ENCODE data around the gene SELENOH.
"Not testable (repeated sequence)": the region's sequence is repeated elsewhere in the genome, so short reads cannot be mapped to it uniquely, and the experiment has no call there.

The SELENOH gene

DNA sequence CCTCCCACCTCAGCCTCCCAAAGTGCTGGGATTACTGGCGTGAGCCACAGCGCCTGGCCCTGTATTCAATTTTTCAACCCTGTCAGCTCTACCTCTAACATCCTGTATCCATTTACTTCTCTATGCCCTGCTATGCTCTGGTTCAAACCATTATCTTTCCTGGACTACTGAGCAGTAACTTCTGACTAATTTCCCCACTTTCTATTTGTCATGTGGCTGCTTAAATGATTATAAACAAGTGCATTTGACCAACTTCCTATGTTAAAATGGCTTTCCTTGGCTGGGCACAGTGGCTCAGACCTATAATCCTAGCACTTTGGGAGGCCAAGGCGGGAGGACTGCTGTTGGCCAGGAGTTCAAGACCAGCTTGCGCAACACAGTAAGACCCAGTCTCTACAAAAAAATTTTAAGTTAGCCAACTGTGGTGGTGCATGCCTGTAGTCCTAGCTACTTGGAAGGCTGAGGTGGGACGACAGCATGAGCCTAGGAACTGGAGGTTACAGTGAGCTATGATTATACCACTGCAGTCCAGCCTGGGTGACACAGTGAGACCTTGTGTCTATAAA is 31.4 kb upstream of the SELENOH start:
- CTCF ChIA-PET: interaction anchor here (1.0 to 1.7 kb wide), 3 partner anchors 69 to 859 kb away, joined by 3 to 6 read pairs (median 3); no protein-coding TSS in a partner anchor
- DNase-seq (ENCODE audit: extremely low spot score): no peak
- TF ChIP-seq CTCF (IDR thresholded peaks at IDR 0.05; ENCODE audit: control extremely low read depth, extremely low read depth, low read depth, missing control alignments): no peak

DNA sequence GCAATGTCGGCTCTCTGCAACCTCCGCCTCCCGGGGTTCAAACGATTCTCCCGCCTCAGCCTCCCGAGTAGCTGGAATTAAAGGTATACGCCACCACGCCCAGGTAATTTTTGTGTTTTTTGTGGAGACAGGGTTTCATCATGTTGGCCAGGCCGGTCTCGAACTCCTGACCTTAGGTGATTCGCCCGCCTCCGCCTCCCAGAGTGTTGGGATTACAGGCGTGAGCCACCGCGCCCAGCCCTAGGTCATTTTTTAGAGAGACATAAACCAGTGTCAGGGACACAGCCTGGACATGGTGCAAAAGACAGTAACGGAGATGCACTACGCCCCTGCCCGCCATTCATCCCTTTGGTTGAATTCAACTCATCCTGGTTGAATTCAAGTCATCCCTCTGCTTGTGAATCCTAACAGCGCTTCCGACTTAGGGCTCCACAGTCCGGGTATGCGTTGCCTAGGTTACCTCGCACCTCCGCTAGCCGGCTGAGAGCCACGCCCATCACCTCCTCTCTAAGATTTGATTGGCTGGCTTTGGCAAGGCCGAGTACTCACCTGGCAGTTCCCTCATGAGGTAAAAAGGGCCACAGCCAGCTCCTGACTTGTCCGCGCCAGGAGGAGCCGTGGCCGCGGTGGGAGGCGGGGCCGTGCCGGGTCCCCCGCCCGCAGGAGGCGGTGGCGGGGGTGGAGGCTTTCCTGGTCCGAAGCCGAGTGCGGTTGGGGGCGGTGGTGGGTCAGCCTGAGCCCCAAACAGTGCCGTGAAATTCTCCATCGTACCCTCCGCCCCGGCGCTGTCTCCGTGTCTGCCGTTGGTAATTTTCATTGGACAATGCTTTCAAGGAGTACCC is 29.7 kb upstream of the SELENOH start, which contains the start of gene MED19:
TSS of gene MED19 (minus strand) at position 802 of the 842 bp plus-strand sequence. CDS start at position 766, 36 bp downstream.
- POLR2A ChIA-PET: interaction anchor here (1.1 kb wide), 1 partner anchor 30 kb away, joined by 6 read pairs; the partner anchor contains the start of gene SELENOH
- CTCF ChIA-PET: interaction anchor here (0.6 to 1.3 kb wide), 6 partner anchors 9 to 90 kb away, joined by 3 read pairs; no protein-coding TSS in a partner anchor
- TF ChIP-seq CTCF (IDR thresholded peaks at IDR 0.05; ENCODE audit: control extremely low read depth, extremely low read depth, low read depth, missing control alignments): no peak
- peak; percentile 82 for DNase-seq (ENCODE audit: extremely low spot score)

More for the DNA sequence above, 31.4 kb upstream of the SELENOH start:
- POLR2A ChIA-PET: no interaction called here

- no peak for TF ChIP-seq CTCF (IDR thresholded peaks at IDR 0.05; ENCODE audit: control extremely low read depth, extremely low read depth, low read depth, missing control alignments)
- ChIA-PET CTCF (interaction anchor here (0.6 to 3.0 kb wide), 7 partner anchors 8 to 89 kb away, joined by 3 to 11 read pairs (median 3); no protein-coding TSS in a partner anchor), POLR2A (interaction anchor here (1.1 kb wide), 1 partner anchor 29 kb away, joined by 6 read pairs; the partner anchor contains the start of gene SELENOH)
Observed at GRCh38 chr11:57712256-57713150, 28.8 kb upstream of the SELENOH start, which contains the start of gene TMX2. Gene TMX2, plus strand, starts transcription at chr11:57712593. Its CDS starts 26 bp downstream, at chr11:57712619.

GRCh38 chr11:57713835-57714234 is 27.5 kb upstream of the SELENOH start:
- POLR2A ChIA-PET: no interaction called here
- no peak for TF ChIP-seq CTCF (IDR thresholded peaks at IDR 0.05; ENCODE audit: control extremely low read depth, extremely low read depth, low read depth, missing control alignments)
- CTCF ChIA-PET: interaction anchor here (0.8 to 3.0 kb wide), 7 partner anchors 14 to 854 kb away, joined by 3 to 11 read pairs (median 4); no protein-coding TSS in a partner anchor
- no peak for DNase-seq (ENCODE audit: extremely low spot score)

More at GRCh38 chr11:57712256-57713150, 28.8 kb upstream of the SELENOH start, which contains the start of gene TMX2:
- peak; percentile 91 for DNase-seq (ENCODE audit: extremely low spot score)

DNA sequence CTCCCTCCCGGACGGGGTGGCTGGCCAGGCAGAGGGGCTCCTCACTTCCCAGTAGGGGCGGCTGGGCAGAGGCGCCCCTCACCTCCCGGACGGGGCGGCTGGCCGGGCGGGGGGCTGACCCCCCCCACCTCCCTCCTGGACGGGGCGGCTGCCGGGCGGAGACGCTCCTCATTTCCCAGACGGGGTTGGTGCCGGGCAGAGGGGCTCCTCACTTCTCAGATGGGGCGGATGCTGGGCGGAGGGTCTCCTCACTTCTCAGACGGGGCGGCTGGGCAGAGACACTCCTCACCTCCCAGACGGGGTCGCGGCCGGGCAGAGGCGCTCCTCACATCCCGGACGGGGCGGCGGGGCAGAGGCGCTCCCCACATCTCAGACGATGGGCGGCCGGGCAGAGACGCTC is 24.6 kb upstream of the SELENOH start:
- CTCF ChIA-PET; DNase-seq (ENCODE audit: extremely low spot score); POLR2A ChIA-PET: not testable (repeated sequence)

DNA sequence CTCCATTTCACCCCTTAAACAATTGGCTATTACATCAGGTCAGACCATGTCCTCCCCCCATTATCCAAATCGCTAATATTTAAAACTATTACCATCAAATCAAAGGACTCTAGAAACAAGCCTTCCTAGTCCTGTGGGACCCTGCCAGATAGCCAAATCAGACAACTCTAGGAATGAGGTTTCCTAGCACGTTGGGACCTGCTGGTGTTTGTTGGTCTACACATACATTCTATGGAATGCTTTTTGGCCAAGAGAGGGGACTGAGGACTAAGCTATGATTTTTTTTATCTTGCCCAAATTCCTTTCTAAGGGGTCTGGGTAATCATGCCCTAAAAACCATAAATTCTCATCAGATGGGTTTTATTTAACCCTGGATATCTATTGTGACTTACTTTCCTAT is 14.1 kb upstream of the SELENOH start:
- DNase-seq (ENCODE audit: extremely low spot score): no peak
- TF ChIP-seq CTCF (IDR thresholded peaks at IDR 0.05; ENCODE audit: control extremely low read depth, extremely low read depth, low read depth, missing control alignments): no peak
- CTCF ChIA-PET: interaction anchor here (2.2 kb wide), 1 partner anchor 13 kb away, joined by 6 read pairs; no protein-coding TSS in a partner anchor
- POLR2A ChIA-PET: no interaction called here

Data from GM10248 (cell line).